ENCODE data around the gene SLC25A30. TPM values are rescaled to one million over a fixed set of nuclear protein-coding genes. Genes with fewer than 3 reads are reported as not detected.
A peak's percentile ranks its signal among the peaks of the same experiment; 100 is the strongest.

The SLC25A30 gene
- 33.9 TPM for polyA plus RNA-seq (ENCODE audit: insufficient read length)
- long read RNA-seq, donor 1, partial matches to known transcripts = 0 of 1 reads
- long read RNA-seq, donor 1, other reads (novel, unspliced or antisense) = 0 of 1 reads
- long read RNA-seq, donor 2, transcript SLC25A30-204 (10 exons, 3,670 nt) = major isoform, 7 of 7 reads
- long read RNA-seq, donor 2, partial matches to known transcripts = 0 of 7 reads
- long read RNA-seq, donor 2, other reads (novel, unspliced or antisense) = 0 of 7 reads
- long read RNA-seq, donor 3, transcript SLC25A30-204 (10 exons, 3,670 nt) = major isoform, 5 of 5 reads
- long read RNA-seq, donor 3, partial matches to known transcripts = 0 of 5 reads
- long read RNA-seq, donor 3, other reads (novel, unspliced or antisense) = 0 of 5 reads
- long read RNA-seq, donor 4 = 0 reads
- long read RNA-seq, donor 5, partial matches to known transcripts = 0 of 2 reads
- long read RNA-seq, donor 5, other reads (novel, unspliced or antisense) = 0 of 2 reads
- long read RNA-seq, donor 6, transcript SLC25A30-204 (10 exons, 3,670 nt) = major isoform, 5 of 5 reads
- long read RNA-seq, donor 6, partial matches to known transcripts = 0 of 5 reads
- long read RNA-seq, donor 6, other reads (novel, unspliced or antisense) = 0 of 5 reads
- long read RNA-seq, donor 7, transcript SLC25A30-204 (10 exons, 3,670 nt) = major isoform, 5 of 5 reads
- long read RNA-seq, donor 7, partial matches to known transcripts = 0 of 5 reads
- long read RNA-seq, donor 7, other reads (novel, unspliced or antisense) = 0 of 5 reads
- long read RNA-seq, donor 8, partial matches to known transcripts = 0 of 2 reads
- long read RNA-seq, donor 8, other reads (novel, unspliced or antisense) = 0 of 2 reads

GRCh38 chr13:45417790-45418534 lies at the start of gene SLC25A30:
SLC25A30 (minus strand) TSS chr13:45418373; CDS start chr13:45411425, 6,948 bp downstream.
- peak; percentile 85 for DNase-seq

- no peak for DNase-seq
Measured at GRCh38 chr13:45466359-45466758, 48.2 kb upstream of the SLC25A30 start.

- peak; percentile 96 for DNase-seq
Measured at GRCh38 chr13:45464687-45465453, 46.7 kb upstream of the SLC25A30 start, which contains the start of gene COG3. COG3 (plus strand) TSS chr13:45464939; CDS start chr13:45465037, 98 bp downstream.

GRCh38 chr13:45464141-45464686 lies 46.0 kb upstream of the SLC25A30 start:
- no peak for DNase-seq

- no peak for DNase-seq
Measured at GRCh38 chr13:45456196-45456972, 38.2 kb upstream of the SLC25A30 start.

GRCh38 chr13:45454204-45454603 lies 36.0 kb upstream of the SLC25A30 start:
- DNase-seq = no peak

- no peak for DNase-seq
Measured at GRCh38 chr13:45451282-45451681, 33.1 kb upstream of the SLC25A30 start.

GRCh38 chr13:45448965-45449559 lies 30.9 kb upstream of the SLC25A30 start:
- DNase-seq = no peak

- no peak for DNase-seq
Measured at GRCh38 chr13:45447050-45447661, 29.0 kb upstream of the SLC25A30 start.

GRCh38 chr13:45446181-45446580 lies 28.0 kb upstream of the SLC25A30 start:
- DNase-seq = no peak

GRCh38 chr13:45445053-45445452 lies 26.9 kb upstream of the SLC25A30 start:
- no peak for DNase-seq

- no peak for DNase-seq
Measured at GRCh38 chr13:45441633-45442032, 23.5 kb upstream of the SLC25A30 start.

- DNase-seq = no peak
Measured at GRCh38 chr13:45439781-45440462, 21.7 kb upstream of the SLC25A30 start.

- no peak for DNase-seq
Measured at GRCh38 chr13:45439008-45439407, 20.8 kb upstream of the SLC25A30 start.

- DNase-seq = no peak
Measured at GRCh38 chr13:45437947-45438346, 19.8 kb upstream of the SLC25A30 start.

GRCh38 chr13:45436953-45437352 lies 18.8 kb upstream of the SLC25A30 start:
- no peak for DNase-seq

GRCh38 chr13:45436332-45436731 lies 18.2 kb upstream of the SLC25A30 start:
- DNase-seq = no peak

- DNase-seq = no peak
Measured at GRCh38 chr13:45434556-45435371, 16.6 kb upstream of the SLC25A30 start.

All from left kidney (tissue), 8 donors.